Measurements from ENCODE around the gene PRKAG1.

The PRKAG1 gene

GRCh38 chr12:49037111-49037946 is 18.8 kb upstream of the PRKAG1 start:
- no peaks in the 10 kb centered on the region for H3K9me3 ChIP-seq (replicated peaks; ENCODE audit: low read length)
- no peaks in the 10 kb centered on the region for H3K27me3 ChIP-seq (ENCODE audit: control insufficient read depth, insufficient read depth, low read length)
- no peak overlapping the region for H3K4me2 ChIP-seq (ENCODE audit: low read length)
- H3K4me3 ChIP-seq (ENCODE audit: low read length): no peak overlapping the region
- peaks cover 90% of the 10 kb centered on the region for H3K36me3 ChIP-seq (ENCODE audit: insufficient read depth, low read length)
- H3K4me1 ChIP-seq (ENCODE audit: control insufficient read depth, insufficient read depth, low read length): no peaks in the 10 kb centered on the region
- H3K9ac ChIP-seq (ENCODE audit: low read depth, low read length): no peak overlapping the region

- H3K36me3 ChIP-seq (ENCODE audit: insufficient read depth, low read length): peaks cover 91% of the 10 kb centered on the region
- no peak overlapping the region for H3K4me2 ChIP-seq (ENCODE audit: low read length)
- no peaks in the 10 kb centered on the region for H3K9me3 ChIP-seq (replicated peaks; ENCODE audit: low read length)
- no peaks in the 10 kb centered on the region for H3K27me3 ChIP-seq (ENCODE audit: control insufficient read depth, insufficient read depth, low read length)
- no peak overlapping the region for H3K4me3 ChIP-seq (ENCODE audit: low read length)
- H3K4me1 ChIP-seq (ENCODE audit: control insufficient read depth, insufficient read depth, low read length): no peaks in the 10 kb centered on the region
- H3K9ac ChIP-seq (ENCODE audit: low read depth, low read length): no peak overlapping the region
These were observed 17.5 kb upstream of the PRKAG1 start for GRCh38 chr12:49036029-49036428.

DNA sequence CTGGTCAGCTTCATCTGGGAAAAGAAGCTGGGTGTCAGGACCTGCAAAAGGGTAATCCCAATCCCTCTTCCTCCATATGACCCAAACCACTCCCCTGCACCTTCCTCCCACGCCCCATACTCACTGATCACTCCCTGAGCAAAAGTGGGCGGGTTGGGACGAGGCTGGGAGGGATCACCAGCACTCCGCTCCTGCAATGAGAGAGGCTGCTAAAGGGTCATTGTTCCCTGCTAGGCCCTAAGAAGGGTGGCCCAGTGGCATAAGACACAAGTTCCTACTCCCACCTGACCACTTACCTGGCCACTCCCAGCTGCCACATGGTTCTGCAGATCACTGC is 15.7 kb upstream of the PRKAG1 start:
- H3K36me3 ChIP-seq (ENCODE audit: insufficient read depth, low read length): peaks cover 94% of the 10 kb centered on the region
- H3K4me3 ChIP-seq (ENCODE audit: low read length): no peak overlapping the region
- H3K9me3 ChIP-seq (replicated peaks; ENCODE audit: low read length): no peaks in the 10 kb centered on the region
- no peak overlapping the region for H3K4me2 ChIP-seq (ENCODE audit: low read length)
- H3K4me1 ChIP-seq (ENCODE audit: control insufficient read depth, insufficient read depth, low read length): no peaks in the 10 kb centered on the region
- no peaks in the 10 kb centered on the region for H3K27me3 ChIP-seq (ENCODE audit: control insufficient read depth, insufficient read depth, low read length)
- H3K9ac ChIP-seq (ENCODE audit: low read depth, low read length): no peak overlapping the region

- no peaks in the 10 kb centered on the region for H3K4me1 ChIP-seq (ENCODE audit: control insufficient read depth, insufficient read depth, low read length)
- H3K9ac ChIP-seq (ENCODE audit: low read depth, low read length): no peak overlapping the region
- H3K36me3 ChIP-seq (ENCODE audit: insufficient read depth, low read length): peaks cover 94% of the 10 kb centered on the region
- H3K4me3 ChIP-seq (ENCODE audit: low read length): no peak overlapping the region
- no peaks in the 10 kb centered on the region for H3K27me3 ChIP-seq (ENCODE audit: control insufficient read depth, insufficient read depth, low read length)
- H3K4me2 ChIP-seq (ENCODE audit: low read length): no peak overlapping the region
- H3K9me3 ChIP-seq (replicated peaks; ENCODE audit: low read length): no peaks in the 10 kb centered on the region
These were observed 15.2 kb upstream of the PRKAG1 start for GRCh38 chr12:49033611-49034285.

DNA sequence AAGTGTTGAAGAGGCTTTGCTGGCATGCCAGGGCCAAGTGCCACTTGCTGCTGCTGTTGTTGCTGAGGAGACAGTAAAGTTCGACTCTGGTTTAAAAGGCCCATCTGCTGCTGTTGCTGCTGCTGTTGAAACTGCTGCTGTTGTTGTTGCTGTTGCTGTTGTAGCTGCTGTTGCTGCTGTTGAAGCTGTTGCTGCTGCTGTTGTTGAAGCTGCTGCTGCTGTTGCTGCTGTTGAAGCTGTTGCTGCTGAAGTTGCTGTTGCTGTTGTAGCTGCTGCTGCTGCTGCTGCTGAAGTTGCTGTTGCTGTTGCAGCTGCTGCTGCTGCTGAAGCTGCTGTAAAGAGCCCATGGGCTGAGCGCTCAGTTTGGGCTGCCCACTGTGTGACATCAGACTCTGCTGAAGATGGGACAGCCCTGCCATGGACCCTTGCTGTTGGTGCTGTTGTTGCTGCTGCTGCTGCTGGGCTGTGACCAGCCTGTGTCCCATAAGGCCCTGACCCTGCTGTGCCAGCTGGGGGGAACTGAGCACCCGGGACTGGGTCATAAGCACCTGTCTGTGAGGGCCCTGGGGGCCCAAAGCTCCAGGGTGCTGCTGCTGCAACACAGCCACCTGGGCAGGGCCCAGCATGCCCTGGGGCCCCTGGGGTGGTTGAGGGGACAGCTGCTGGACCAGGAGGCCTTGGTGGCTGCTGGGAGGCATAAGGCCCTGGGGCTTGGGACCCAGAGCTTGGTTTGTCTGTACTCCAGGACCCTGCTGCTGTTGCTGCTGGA is 14.3 kb upstream of the PRKAG1 start:
- H3K27me3 ChIP-seq (ENCODE audit: control insufficient read depth, insufficient read depth, low read length): no peaks in the 10 kb centered on the region
- no peak overlapping the region for H3K4me2 ChIP-seq (ENCODE audit: low read length)
- H3K9ac ChIP-seq (ENCODE audit: low read depth, low read length): no peak overlapping the region
- H3K4me3 ChIP-seq (ENCODE audit: low read length): no peak overlapping the region
- no peaks in the 10 kb centered on the region for H3K9me3 ChIP-seq (replicated peaks; ENCODE audit: low read length)
- no peaks in the 10 kb centered on the region for H3K4me1 ChIP-seq (ENCODE audit: control insufficient read depth, insufficient read depth, low read length)
- H3K36me3 ChIP-seq (ENCODE audit: insufficient read depth, low read length): peaks cover 94% of the 10 kb centered on the region

DNA sequence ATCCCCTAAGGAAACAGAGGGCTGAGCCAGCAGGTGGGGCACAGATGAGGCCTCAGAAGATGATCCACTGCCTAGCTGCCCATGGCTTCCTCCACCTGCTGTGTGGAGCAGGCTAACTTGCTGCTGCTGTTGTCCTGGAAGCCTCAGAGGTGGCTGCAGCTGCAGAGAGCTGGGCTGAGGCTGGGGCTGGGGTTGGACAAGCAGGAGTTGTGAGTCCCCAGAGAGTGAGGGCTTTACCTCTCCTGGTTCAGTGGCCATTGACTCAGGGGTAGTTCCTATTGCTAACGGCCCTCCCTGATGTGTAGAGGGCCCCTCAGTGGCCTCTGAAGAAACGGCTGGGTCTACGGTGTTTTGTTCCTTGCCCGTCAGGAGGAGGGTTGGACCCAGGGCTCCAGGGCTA is 13.7 kb upstream of the PRKAG1 start:
- Histone ChIP-seq H3K4me1 (ENCODE audit: control insufficient read depth, insufficient read depth, low read length) (no peaks in the 10 kb centered on the region), H3K9me3 (replicated peaks; ENCODE audit: low read length) (no peaks in the 10 kb centered on the region), H3K27me3 (ENCODE audit: control insufficient read depth, insufficient read depth, low read length) (no peaks in the 10 kb centered on the region), H3K4me2 (ENCODE audit: low read length) (no peak overlapping the region), H3K4me3 (ENCODE audit: low read length) (no peak overlapping the region), H3K9ac (ENCODE audit: low read depth, low read length) (no peak overlapping the region), H3K36me3 (ENCODE audit: insufficient read depth, low read length) (peaks cover 91% of the 10 kb centered on the region)

GRCh38 chr12:49031573-49032161 is 13.1 kb upstream of the PRKAG1 start:
- H3K4me1 ChIP-seq (ENCODE audit: control insufficient read depth, insufficient read depth, low read length): no peaks in the 10 kb centered on the region
- H3K36me3 ChIP-seq (ENCODE audit: insufficient read depth, low read length): peaks cover 87% of the 10 kb centered on the region
- H3K4me3 ChIP-seq (ENCODE audit: low read length): no peak overlapping the region
- no peaks in the 10 kb centered on the region for H3K9me3 ChIP-seq (replicated peaks; ENCODE audit: low read length)
- H3K4me2 ChIP-seq (ENCODE audit: low read length): no peak overlapping the region
- H3K27me3 ChIP-seq (ENCODE audit: control insufficient read depth, insufficient read depth, low read length): no peaks in the 10 kb centered on the region
- H3K9ac ChIP-seq (ENCODE audit: low read depth, low read length): no peak overlapping the region

DNA sequence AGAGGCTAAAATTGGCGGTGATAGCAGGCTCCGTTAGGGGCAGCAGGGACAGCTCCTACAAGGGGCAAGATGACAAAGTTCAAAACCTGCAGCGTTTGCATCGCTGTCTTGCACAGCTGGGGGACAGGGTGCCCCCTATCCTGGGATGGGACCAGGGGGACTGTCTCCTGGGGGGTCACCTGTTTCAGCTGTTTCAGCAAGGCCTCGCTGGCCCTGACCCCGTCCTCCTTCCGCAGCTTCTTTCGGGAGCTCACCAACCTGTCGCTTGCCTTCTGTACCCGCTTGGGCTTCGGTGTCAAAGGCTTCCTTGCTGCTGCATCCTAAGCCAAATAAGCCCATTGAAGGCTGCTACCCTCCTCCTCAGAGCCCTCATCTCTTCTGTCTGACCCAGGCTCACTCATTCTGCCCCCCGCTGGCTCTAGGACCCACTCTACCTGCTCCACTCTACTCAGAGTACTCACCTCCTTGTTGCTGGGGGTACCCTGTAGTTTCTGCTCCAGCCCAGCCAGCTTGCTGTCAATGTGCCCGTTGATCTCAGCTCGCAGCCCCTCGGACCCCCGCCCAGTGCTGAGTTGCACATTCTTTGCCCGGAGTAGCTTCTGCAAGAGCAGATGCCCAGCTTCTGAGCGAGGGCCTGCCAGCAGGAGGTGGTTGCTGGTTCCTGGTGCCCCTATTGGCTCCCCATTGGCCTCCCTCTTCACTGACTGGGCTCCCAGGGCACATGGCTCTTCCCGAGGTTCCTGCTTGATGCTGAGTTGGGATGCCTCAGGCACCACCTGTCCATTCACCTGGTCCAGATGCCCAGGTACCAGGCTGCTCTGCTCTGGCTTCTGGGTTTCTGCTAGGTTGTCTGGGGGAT is 12.4 kb upstream of the PRKAG1 start:
- H3K27me3 ChIP-seq (ENCODE audit: control insufficient read depth, insufficient read depth, low read length): no peaks in the 10 kb centered on the region
- H3K36me3 ChIP-seq (ENCODE audit: insufficient read depth, low read length): peaks cover 90% of the 10 kb centered on the region
- H3K9me3 ChIP-seq (replicated peaks; ENCODE audit: low read length): no peaks in the 10 kb centered on the region
- H3K4me2 ChIP-seq (ENCODE audit: low read length): no peak overlapping the region
- H3K4me1 ChIP-seq (ENCODE audit: control insufficient read depth, insufficient read depth, low read length): no peaks in the 10 kb centered on the region
- H3K9ac ChIP-seq (ENCODE audit: low read depth, low read length): no peak overlapping the region
- H3K4me3 ChIP-seq (ENCODE audit: low read length): no peak overlapping the region

GRCh38 chr12:49030119-49030518 is 11.5 kb upstream of the PRKAG1 start:
- Histone ChIP-seq H3K9me3 (replicated peaks; ENCODE audit: low read length) (no peaks in the 10 kb centered on the region), H3K4me1 (ENCODE audit: control insufficient read depth, insufficient read depth, low read length) (no peaks in the 10 kb centered on the region), H3K4me2 (ENCODE audit: low read length) (no peak overlapping the region), H3K9ac (ENCODE audit: low read depth, low read length) (no peak overlapping the region), H3K4me3 (ENCODE audit: low read length) (no peak overlapping the region), H3K36me3 (ENCODE audit: insufficient read depth, low read length) (peaks cover 91% of the 10 kb centered on the region), H3K27me3 (ENCODE audit: control insufficient read depth, insufficient read depth, low read length) (no peaks in the 10 kb centered on the region)

DNA sequence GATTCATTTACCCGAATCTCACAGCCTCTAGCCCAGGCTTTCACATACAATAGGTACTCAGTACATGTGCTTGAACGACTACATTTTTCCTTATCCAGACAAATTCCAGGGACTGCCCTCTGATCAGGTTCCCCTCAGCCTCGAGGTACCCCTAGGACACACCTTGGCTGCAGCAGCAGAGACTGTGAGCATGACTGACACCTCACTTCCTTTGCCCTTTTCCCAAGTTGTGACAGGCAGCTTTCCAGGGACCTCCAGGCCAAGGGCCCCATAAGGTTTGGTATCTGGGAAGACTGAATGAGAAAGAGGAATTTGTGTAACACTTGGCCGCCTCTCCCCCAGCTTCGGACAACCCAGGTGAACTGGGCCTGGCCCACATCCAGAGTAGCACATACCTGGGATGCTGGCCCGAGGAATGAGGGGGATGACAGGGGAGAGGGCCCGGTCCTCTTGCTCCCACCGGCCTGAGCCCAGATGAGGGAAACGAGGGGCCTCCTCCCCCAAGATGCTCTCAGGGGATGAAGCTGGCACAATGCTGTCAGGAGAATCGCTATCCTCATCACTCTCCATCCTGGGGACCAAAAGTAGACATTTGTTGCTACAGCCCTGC is 10.2 kb upstream of the PRKAG1 start:
- Histone ChIP-seq H3K27me3 (ENCODE audit: control insufficient read depth, insufficient read depth, low read length) (no peaks in the 10 kb centered on the region), H3K9ac (ENCODE audit: low read depth, low read length) (no peak overlapping the region), H3K36me3 (ENCODE audit: insufficient read depth, low read length) (peaks cover 90% of the 10 kb centered on the region), H3K4me1 (ENCODE audit: control insufficient read depth, insufficient read depth, low read length) (no peaks in the 10 kb centered on the region), H3K4me2 (ENCODE audit: low read length) (no peak overlapping the region), H3K9me3 (replicated peaks; ENCODE audit: low read length) (no peaks in the 10 kb centered on the region), H3K4me3 (ENCODE audit: low read length) (no peak overlapping the region)
